NB4 (cell line): ENCODE measurements around the gene RASSF7.
A peak's percentile ranks its signal among the peaks of the same experiment; 100 is the strongest.

Source experiments
- DNase-seq: peaks from one replicate; pipeline ENCODE4 v3.0.0; 2010; ENCODE audit warnings: low read depth
- H3K4me3 ChIP-seq: one replicate; pipeline ENCODE4 v1.5.1; 2011; ENCODE audit warnings: mild to moderate bottlenecking, low read depth, low read length, moderate library complexity
- MYC ChIP-seq: IDR thresholded peaks from 2 replicates; pipeline ENCODE4 v1.6.1; 2011; ENCODE audit warnings: low read depth, low read length
- POLR2A ChIP-seq: IDR thresholded peaks from 2 replicates; pipeline ENCODE4 v1.6.1; 2011; ENCODE audit warnings: mild to moderate bottlenecking; ENCODE audit not compliant: insufficient read length; ENCODE audit errors: extremely low read depth
- TF ChIP-seq, protein P1 (sequence below): IDR thresholded peaks from one replicate; pipeline ENCODE4 v1.5.1; 2012; ENCODE audit warnings: low read depth, low read length
- TF ChIP-seq, protein P2 (sequence below): IDR thresholded peaks from 2 replicates; pipeline ENCODE4 v1.6.1; 2011; ENCODE audit warnings: low read depth, low read length

RASSF7 gene

DNA sequence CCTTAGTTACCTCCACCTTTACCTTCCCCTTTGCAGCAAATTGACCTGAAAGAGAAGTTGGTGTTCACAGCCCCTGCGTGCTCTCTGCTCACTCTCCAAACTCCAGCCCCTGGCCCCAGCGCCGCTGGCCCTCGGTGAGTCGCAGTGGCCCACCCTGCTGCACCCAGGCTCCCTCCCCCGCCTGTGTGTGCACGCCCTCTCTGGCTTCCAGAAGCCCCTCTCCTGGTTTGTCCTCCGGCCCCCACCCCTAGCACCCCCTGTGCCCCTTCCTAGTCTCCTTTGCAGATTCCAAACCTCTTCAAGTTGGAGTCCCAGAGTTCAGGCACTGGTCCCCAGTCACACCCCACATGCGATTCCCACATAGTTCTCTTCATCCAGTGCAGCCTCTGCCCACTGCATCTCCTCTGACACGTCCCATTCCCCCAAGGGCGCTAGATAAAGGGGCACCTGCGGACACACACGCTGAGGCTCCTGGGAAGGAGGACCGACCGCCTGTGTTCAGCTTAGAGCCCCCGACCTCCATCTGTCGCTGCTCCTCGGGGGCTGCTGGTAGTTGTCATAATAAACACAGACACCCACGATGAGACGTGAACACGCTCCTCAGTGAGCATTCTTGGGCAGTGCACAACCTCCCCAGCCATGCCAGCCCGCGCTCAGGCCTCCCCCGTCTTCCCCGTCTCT lies 14.0 kb downstream of the RASSF7 start:
- no peak for DNase-seq
- TF ChIP-seq, protein P1, sequence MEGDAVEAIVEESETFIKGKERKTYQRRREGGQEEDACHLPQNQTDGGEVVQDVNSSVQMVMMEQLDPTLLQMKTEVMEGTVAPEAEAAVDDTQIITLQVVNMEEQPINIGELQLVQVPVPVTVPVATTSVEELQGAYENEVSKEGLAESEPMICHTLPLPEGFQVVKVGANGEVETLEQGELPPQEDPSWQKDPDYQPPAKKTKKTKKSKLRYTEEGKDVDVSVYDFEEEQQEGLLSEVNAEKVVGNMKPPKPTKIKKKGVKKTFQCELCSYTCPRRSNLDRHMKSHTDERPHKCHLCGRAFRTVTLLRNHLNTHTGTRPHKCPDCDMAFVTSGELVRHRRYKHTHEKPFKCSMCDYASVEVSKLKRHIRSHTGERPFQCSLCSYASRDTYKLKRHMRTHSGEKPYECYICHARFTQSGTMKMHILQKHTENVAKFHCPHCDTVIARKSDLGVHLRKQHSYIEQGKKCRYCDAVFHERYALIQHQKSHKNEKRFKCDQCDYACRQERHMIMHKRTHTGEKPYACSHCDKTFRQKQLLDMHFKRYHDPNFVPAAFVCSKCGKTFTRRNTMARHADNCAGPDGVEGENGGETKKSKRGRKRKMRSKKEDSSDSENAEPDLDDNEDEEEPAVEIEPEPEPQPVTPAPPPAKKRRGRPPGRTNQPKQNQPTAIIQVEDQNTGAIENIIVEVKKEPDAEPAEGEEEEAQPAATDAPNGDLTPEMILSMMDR: no peak
- TF ChIP-seq, protein P2, sequence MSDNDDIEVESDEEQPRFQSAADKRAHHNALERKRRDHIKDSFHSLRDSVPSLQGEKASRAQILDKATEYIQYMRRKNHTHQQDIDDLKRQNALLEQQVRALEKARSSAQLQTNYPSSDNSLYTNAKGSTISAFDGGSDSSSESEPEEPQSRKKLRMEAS: no peak
- TF ChIP-seq MYC (no peak), POLR2A (no peak)
- H3K4me3 ChIP-seq: no peak overlapping the region

DNA sequence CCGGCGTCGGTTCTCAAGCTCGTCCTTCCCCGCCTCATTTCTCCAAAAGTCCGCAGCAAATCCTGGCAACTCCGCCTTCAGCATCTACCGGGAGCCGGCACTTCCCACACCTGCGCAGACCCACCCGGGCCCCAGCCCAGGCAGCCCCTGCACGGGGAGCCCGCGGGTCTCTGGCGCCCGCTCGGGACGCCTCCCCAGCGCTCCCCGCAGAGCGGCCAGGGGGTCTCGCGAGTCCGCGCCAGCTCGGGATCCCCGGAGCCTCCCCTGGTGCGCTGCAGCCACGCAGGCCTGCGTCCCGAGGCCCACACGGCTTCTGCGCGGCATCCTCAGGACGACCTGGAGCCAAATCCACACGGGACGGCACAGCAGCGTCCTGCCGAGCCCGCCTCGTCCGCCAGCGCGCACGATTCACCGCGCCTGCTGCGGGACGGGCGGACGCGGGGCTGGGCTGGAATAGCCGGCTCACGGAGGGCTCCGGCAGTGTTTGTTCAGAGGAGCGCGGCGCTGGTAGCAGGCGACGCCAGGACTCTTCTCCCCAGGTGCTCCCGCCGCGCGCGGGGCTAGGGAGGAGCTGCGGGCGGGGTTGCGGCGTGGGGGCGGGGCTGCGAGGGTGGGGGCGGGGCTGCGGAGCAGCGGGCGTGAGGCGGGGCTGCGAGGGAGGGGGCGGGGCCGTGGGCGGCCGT lies 14.7 kb downstream of the RASSF7 start:
- peak overlapping the region; percentile 16 for H3K4me3 ChIP-seq
- TF ChIP-seq, protein P1: no peak
- TF ChIP-seq MYC: no peak
- no peak for TF ChIP-seq POLR2A
- TF ChIP-seq, protein P2: no peak
- DNase-seq: no peak

DNA sequence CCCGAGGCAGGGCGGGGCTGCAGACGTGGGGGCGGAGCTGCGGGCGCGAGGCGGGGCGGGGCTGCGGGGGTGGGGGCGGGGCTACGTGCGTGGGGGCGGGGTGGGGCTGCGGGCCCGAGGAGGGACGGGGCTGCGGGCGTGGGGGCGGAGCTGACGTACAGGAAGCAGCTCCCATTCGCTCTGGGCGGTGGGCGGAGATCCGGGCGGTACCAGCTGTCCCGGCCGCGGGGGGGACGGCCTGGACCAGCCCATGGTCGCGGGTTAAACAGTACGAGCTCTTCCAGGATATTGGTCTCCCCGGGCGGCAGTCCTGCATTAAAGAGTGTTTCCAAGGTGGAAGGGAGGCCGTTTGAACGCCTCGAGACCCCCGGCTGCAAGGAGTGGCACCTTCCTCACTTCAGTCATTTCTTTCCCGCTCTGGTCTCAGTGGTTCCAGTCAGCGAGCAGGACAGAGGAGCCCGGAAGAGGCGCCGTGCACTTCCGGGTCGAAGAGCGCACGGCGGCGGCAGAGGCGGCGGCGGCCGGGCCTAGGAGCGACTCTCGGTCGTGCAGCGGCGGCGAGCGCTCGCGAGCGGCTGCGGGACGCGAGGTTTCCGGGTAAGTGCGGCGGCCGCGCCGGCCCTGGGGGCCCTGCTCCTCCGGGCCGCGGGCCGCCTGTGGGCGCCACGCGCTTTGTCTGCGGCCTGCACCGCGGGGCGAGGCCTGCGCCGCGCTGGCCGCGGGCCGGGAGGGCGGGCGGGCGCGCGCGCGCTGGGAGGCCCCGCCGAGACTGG lies 15.4 kb downstream of the RASSF7 start, which contains the start of gene PHRF1:
Gene PHRF1 (plus strand): TSS at position 475 of the 773 bp plus-strand sequence. CDS start 5,043 bp downstream, outside the sequence.
- DNase-seq: peak; percentile 92

DNA sequence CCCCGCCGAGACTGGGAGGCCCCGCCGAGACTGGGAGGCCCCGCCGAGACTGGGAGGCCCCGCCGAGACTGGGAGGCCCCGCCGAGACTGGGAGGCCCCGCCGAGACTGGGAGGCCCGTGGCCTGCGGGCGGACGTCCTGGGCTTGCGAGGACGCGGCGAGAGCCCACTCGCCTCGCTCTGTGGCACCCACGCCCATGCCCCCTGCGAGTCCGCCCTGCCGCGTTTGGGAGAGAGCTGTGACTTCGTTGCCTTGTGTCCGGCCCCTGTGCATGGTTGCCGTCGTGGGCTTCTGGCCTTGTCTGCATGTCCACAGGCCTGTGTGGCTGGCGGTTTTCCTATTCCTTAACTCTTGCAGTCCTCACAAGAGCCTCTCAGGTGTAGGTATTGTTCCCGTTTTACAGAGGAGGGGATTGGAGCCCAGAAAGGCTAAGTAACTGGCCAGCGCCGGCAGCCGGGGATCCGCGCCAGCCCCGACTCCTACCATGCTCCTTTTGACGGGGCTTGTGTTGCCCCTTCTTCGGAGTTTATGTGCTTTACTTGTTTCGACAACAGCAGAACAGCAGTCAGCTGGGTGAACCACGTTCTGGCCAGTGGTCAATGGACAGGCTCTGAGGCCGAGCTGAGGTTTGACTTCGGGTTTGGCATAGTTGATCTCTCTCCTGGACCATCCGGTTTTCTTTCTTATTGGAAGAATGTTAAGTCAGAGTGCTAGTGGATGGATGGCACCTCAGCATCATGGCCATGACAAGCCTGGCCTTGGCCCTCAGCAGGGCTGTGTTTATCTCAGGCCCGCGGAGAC lies 16.2 kb downstream of the RASSF7 start:
- H3K4me3 ChIP-seq: peak overlapping the region; percentile 81
- no peak for DNase-seq
- TF ChIP-seq, protein P1: no peak
- no peak for TF ChIP-seq MYC
- TF ChIP-seq, protein P2: no peak
- TF ChIP-seq POLR2A: no peak

More for the DNA sequence above, 15.4 kb downstream of the RASSF7 start, which contains the start of gene PHRF1:
- peak within 1 kb of the TSS; percentile 81 for H3K4me3 ChIP-seq
- TF ChIP-seq, protein P2: peak; percentile 62; the same call in 1 of the 2 replicates
- peak; percentile 78 for TF ChIP-seq MYC
- TF ChIP-seq, protein P1: no peak
- peak; percentile 71 for TF ChIP-seq POLR2A

DNA sequence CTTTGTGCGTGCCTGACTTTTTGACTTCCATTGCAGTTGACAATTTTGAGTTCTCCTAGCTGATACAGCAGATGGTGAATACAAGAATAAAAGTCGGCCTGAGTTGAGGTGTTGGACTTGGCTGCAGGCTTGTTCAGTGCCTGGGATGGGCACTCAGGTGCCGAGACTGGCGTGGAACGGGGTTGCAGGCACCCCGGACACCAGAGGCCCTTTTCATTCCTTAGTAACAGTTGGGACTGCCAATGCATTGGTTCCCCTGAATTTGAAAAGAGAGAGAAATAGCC lies 16.8 kb downstream of the RASSF7 start:
- TF ChIP-seq, protein P1: no peak
- TF ChIP-seq, protein P2: no peak
- TF ChIP-seq MYC: no peak
- TF ChIP-seq POLR2A: no peak
- DNase-seq: no peak
- H3K4me3 ChIP-seq: peak overlapping the region; percentile 81
